Hepatocyte (in vitro differentiated cells): ENCODE data around the gene UBE2L3.

ENCODE experiments used
- EZH2 ChIP-seq: fragments of 200-600 bp; sonication (generic); IDR thresholded peaks from 2 replicates; pipeline ENCODE4 v1.6.1; 2016; ENCODE audit warnings: antibody characterized with exemption, mild to moderate bottlenecking, borderline replicate concordance
- TF ChIP-seq, protein P1 (sequence below): fragments of 200-600 bp; sonication (generic); IDR thresholded peaks from 2 replicates; pipeline ENCODE4 v1.5.1; 2016; ENCODE audit warnings: antibody characterized with exemption, mild to moderate bottlenecking; ENCODE audit not compliant: poor library complexity

DNA sequence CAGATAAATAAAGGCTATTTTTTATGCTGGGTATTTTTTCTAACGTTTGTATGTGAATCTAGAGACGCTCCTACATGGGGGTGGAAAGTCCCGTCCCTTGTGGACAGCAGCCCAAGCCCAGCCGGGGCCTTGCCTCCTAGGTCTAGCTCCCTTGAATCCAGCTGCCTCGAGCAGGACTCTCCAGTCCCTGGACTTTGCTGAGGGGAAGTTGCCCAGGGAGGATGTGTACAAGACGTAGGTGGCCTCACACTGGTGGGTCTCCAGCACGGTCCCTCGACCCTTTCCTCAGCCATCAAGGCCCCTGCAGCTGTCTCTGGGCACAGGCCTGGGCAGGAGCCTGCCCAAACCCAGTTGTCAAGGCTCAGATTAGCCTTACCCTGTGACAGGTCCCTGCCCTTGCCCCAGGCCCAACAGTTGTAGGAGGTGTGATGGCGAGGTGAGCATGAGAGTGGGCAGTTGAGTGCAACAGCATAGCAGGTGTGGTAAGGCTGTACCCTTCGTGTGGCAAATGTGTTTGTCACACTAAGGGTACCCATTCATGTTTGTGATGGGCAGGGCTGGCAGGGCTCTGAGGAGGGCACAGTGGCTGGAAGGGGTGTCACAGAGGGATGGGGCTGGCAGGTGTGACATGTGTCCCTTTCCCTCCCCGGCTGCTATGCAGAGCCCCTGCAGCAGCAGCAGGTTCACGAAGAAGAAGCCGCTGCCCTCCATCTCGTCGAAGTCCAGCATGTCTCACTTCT is 68.4 kb downstream of the UBE2L3 start:
- TF ChIP-seq, protein P1, sequence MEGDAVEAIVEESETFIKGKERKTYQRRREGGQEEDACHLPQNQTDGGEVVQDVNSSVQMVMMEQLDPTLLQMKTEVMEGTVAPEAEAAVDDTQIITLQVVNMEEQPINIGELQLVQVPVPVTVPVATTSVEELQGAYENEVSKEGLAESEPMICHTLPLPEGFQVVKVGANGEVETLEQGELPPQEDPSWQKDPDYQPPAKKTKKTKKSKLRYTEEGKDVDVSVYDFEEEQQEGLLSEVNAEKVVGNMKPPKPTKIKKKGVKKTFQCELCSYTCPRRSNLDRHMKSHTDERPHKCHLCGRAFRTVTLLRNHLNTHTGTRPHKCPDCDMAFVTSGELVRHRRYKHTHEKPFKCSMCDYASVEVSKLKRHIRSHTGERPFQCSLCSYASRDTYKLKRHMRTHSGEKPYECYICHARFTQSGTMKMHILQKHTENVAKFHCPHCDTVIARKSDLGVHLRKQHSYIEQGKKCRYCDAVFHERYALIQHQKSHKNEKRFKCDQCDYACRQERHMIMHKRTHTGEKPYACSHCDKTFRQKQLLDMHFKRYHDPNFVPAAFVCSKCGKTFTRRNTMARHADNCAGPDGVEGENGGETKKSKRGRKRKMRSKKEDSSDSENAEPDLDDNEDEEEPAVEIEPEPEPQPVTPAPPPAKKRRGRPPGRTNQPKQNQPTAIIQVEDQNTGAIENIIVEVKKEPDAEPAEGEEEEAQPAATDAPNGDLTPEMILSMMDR, result no peak
- no peak for TF ChIP-seq EZH2
